ENCODE results near the gene CYS1. TPM values are rescaled to one million over a fixed set of nuclear protein-coding genes. Genes with fewer than 3 reads are reported as not detected.

Gene CYS1
- polyA plus RNA-seq, 1 donor (not counting 4 experiments of a cell fraction or from before 2014, with no cell fraction given): 0.14 TPM

- Histone ChIP-seq H3K9ac (ENCODE audit: control insufficient read depth, extremely low read depth, insufficient read depth, low read length) (no peak overlapping the region), H3K27ac (ENCODE audit: control insufficient read depth, insufficient read depth, low read length) (no peak overlapping the region), H2AFZ (ENCODE audit: control insufficient read depth, low read length) (no peak overlapping the region), H3K27me3 (ENCODE audit: control insufficient read depth, extremely low read depth, insufficient read depth, low read length) (peaks cover 56% of the 10 kb centered on the region), H3K36me3 (ENCODE audit: control insufficient read depth in 2 of 2, extremely low read depth in 1 of 2, insufficient read depth in 2 of 2, low read length in 2 of 2) (no peaks in the 10 kb centered on the region), H3K4me2 (ENCODE audit: control insufficient read depth, extremely low read depth, insufficient read depth, low read depth, low read length) (no peak overlapping the region), H3K79me2 (ENCODE audit: control insufficient read depth, insufficient read depth, low read length) (no peaks in the 10 kb centered on the region), H3K9me1 (ENCODE audit: control insufficient read depth, extremely low read depth, insufficient read depth, low read length) (no peaks in the 10 kb centered on the region), H3K4me1 (ENCODE audit: control insufficient read depth, extremely low read depth, insufficient read depth, low read length) (no peaks in the 10 kb centered on the region), H3K4me3 (ENCODE audit: control insufficient read depth in 2 of 3, extremely low read depth in 1 of 3, insufficient read depth in 2 of 3, low read depth in 1 of 3, low read length in 3 of 3) (no peak overlapping the region), H4K20me1 (ENCODE audit: control insufficient read depth, extremely low read depth, insufficient read depth, low read length) (no peaks in the 10 kb centered on the region), H3K9me3 (ENCODE audit: control insufficient read depth, low read depth, low read length) (no peaks in the 10 kb centered on the region)
- dilution Hi-C loops (cut with MboI; ENCODE audit: extremely low pct_ligation_motif_present, low sequenced_read_pairs): no loop called here
- TF ChIP-seq EZH2 (IDR thresholded peaks at IDR 0.05; ENCODE audit: low read length): no peak
- TF ChIP-seq CTCF (optimal IDR thresholded peaks at IDR 0.05 in 1 of 3, IDR thresholded peaks at IDR 0.05 in 1 of 3, conservative IDR thresholded peaks at IDR 0.05 in 1 of 3; ENCODE audit: extremely low read depth in 1 of 3, insufficient read depth in 2 of 3, low read length in 3 of 3): no peak
- FAIRE-seq: no peak
- DNase-seq (ENCODE audit: low read depth, low spot score): no peak
Observed at GRCh38 chr2:10076511-10076910, 3.7 kb downstream of the CYS1 start.

- dilution Hi-C loops (cut with MboI; ENCODE audit: extremely low pct_ligation_motif_present, low sequenced_read_pairs): no loop called here
- no peaks in the 10 kb centered on the region for H3K9me1 ChIP-seq (ENCODE audit: control insufficient read depth, extremely low read depth, insufficient read depth, low read length)
- H4K20me1 ChIP-seq (ENCODE audit: control insufficient read depth, extremely low read depth, insufficient read depth, low read length): no peaks in the 10 kb centered on the region
- FAIRE-seq: no peak
- H3K36me3 ChIP-seq (ENCODE audit: control insufficient read depth in 2 of 2, extremely low read depth in 1 of 2, insufficient read depth in 2 of 2, low read length in 2 of 2): no peaks in the 10 kb centered on the region
- no peak overlapping the region for H3K4me3 ChIP-seq (ENCODE audit: control insufficient read depth in 2 of 3, extremely low read depth in 1 of 3, insufficient read depth in 2 of 3, low read depth in 1 of 3, low read length in 3 of 3)
- no peak overlapping the region for H2AFZ ChIP-seq (ENCODE audit: control insufficient read depth, low read length)
- no peak for TF ChIP-seq EZH2 (IDR thresholded peaks at IDR 0.05; ENCODE audit: low read length)
- no peak for TF ChIP-seq CTCF (optimal IDR thresholded peaks at IDR 0.05 in 1 of 3, IDR thresholded peaks at IDR 0.05 in 1 of 3, conservative IDR thresholded peaks at IDR 0.05 in 1 of 3; ENCODE audit: extremely low read depth in 1 of 3, insufficient read depth in 2 of 3, low read length in 3 of 3)
- no peak overlapping the region for H3K4me2 ChIP-seq (ENCODE audit: control insufficient read depth, extremely low read depth, insufficient read depth, low read depth, low read length)
- no peak overlapping the region for H3K9ac ChIP-seq (ENCODE audit: control insufficient read depth, extremely low read depth, insufficient read depth, low read length)
- no peaks in the 10 kb centered on the region for H3K79me2 ChIP-seq (ENCODE audit: control insufficient read depth, insufficient read depth, low read length)
- no peaks in the 10 kb centered on the region for H3K9me3 ChIP-seq (ENCODE audit: control insufficient read depth, low read depth, low read length)
- no peak for DNase-seq (ENCODE audit: low read depth, low spot score)
- H3K27me3 ChIP-seq (ENCODE audit: control insufficient read depth, extremely low read depth, insufficient read depth, low read length): peaks cover 48% of the 10 kb centered on the region
- no peaks in the 10 kb centered on the region for H3K4me1 ChIP-seq (ENCODE audit: control insufficient read depth, extremely low read depth, insufficient read depth, low read length)
- no peak overlapping the region for H3K27ac ChIP-seq (ENCODE audit: control insufficient read depth, insufficient read depth, low read length)
Observed at GRCh38 chr2:10075571-10076209, 4.5 kb downstream of the CYS1 start.
